ENCODE results near the gene BMP5. TPM values are rescaled to one million over a fixed set of nuclear protein-coding genes. Genes with fewer than 3 reads are reported as not detected.

Gene BMP5
- total and polyA plus RNA-seq, 2 donors (not counting 3 experiments of a cell fraction or from before 2014, with no cell fraction given) = not detected

- dilution Hi-C loops (cut with MboI; ENCODE audit: extremely low pct_ligation_motif_present, low sequenced_read_pairs) (no loop called here), intact Hi-C loops (cut with micrococcal nuclease) (no loop called here)
- DNase-seq (ENCODE audit: low read depth, low spot score) (no peak), FAIRE-seq (no peak)
- no peaks in the 10 kb centered on the region for H3K9me3 ChIP-seq (replicated peaks; ENCODE audit: control insufficient read depth, insufficient read depth, low read length)
- BruUV-seq (replicated peaks) = no TSS peak
- no peaks in the 10 kb centered on the region for H4K20me1 ChIP-seq (replicated peaks; ENCODE audit: control insufficient read depth, extremely low read depth, insufficient read depth, low read length)
- no peak for TF ChIP-seq CTCF (IDR thresholded peaks at IDR 0.05; ENCODE audit: extremely low read depth in 1 of 2, insufficient read depth in 1 of 2, low read depth in 1 of 2, low read length in 2 of 2)
- no peak for TF ChIP-seq POLR2AphosphoS5 (IDR thresholded peaks at IDR 0.05; ENCODE audit: insufficient read depth, low read depth, low read length)
- no peak for TF ChIP-seq MAX (IDR thresholded peaks at IDR 0.05; ENCODE audit: insufficient read depth, insufficient read length)
- no peak for TF ChIP-seq MYC (IDR thresholded peaks at IDR 0.05; ENCODE audit: low read depth, low read length)
- H3K9me1 ChIP-seq (replicated peaks; ENCODE audit: control insufficient read depth, extremely low read depth, insufficient read depth, low read length) = no peaks in the 10 kb centered on the region
- no peaks in the 10 kb centered on the region for H3K27me3 ChIP-seq (ENCODE audit: control insufficient read depth in 2 of 2, insufficient read depth in 2 of 2, low read length in 2 of 2)
- H3K79me2 ChIP-seq (ENCODE audit: control insufficient read depth, insufficient read depth, low read length) = no peaks in the 10 kb centered on the region
- H3K4me1 ChIP-seq (ENCODE audit: control insufficient read depth, extremely low read depth, insufficient read depth, low read length) = no peaks in the 10 kb centered on the region
- no peak overlapping the region for H3K9ac ChIP-seq (replicated peaks; ENCODE audit: extremely low read depth, insufficient read depth, low read length)
- CTCF ChIA-PET = interaction anchor here (0.8 to 1.2 kb wide), 2 partner anchors 14 to 228 kb away, joined by 3 read pairs; no protein-coding TSS in a partner anchor
- no peak overlapping the region for H3K4me3 ChIP-seq (replicated peaks in 1 of 3; ENCODE audit: insufficient read depth in 1 of 3, low read depth in 1 of 3, low read length in 3 of 3)
- H3K4me2 ChIP-seq (ENCODE audit: insufficient read depth, low read length) = no peak overlapping the region
- no peak overlapping the region for H3K27ac ChIP-seq (ENCODE audit: insufficient read depth, low read depth, low read length)
- POLR2A ChIA-PET = no interaction called here
- H3K36me3 ChIP-seq (ENCODE audit: control insufficient read depth in 2 of 2, extremely low read depth in 1 of 2, insufficient read depth in 2 of 2, low read length in 2 of 2) = no peaks in the 10 kb centered on the region
- H2AFZ ChIP-seq (ENCODE audit: low read depth, low read length) = no peak overlapping the region
Measured at GRCh38 chr6:55868176-55868575, 7.2 kb downstream of the BMP5 start.

- DNase-seq (ENCODE audit: low read depth, low spot score) (no peak), FAIRE-seq (no peak)
- Histone ChIP-seq H4K20me1 (replicated peaks; ENCODE audit: control insufficient read depth, extremely low read depth, insufficient read depth, low read length) (no peaks in the 10 kb centered on the region), H3K9me3 (replicated peaks; ENCODE audit: control insufficient read depth, insufficient read depth, low read length) (no peaks in the 10 kb centered on the region), H3K4me3 (replicated peaks in 1 of 3; ENCODE audit: insufficient read depth in 1 of 3, low read depth in 1 of 3, low read length in 3 of 3) (no peak overlapping the region), H3K79me2 (ENCODE audit: control insufficient read depth, insufficient read depth, low read length) (no peaks in the 10 kb centered on the region), H3K36me3 (ENCODE audit: control insufficient read depth in 2 of 2, extremely low read depth in 1 of 2, insufficient read depth in 2 of 2, low read length in 2 of 2) (no peaks in the 10 kb centered on the region), H3K9me1 (replicated peaks; ENCODE audit: control insufficient read depth, extremely low read depth, insufficient read depth, low read length) (no peaks in the 10 kb centered on the region), H2AFZ (ENCODE audit: low read depth, low read length) (no peak overlapping the region), H3K4me2 (ENCODE audit: insufficient read depth, low read length) (no peak overlapping the region), H3K27me3 (ENCODE audit: control insufficient read depth in 2 of 2, insufficient read depth in 2 of 2, low read length in 2 of 2) (no peaks in the 10 kb centered on the region), H3K4me1 (ENCODE audit: control insufficient read depth, extremely low read depth, insufficient read depth, low read length) (no peaks in the 10 kb centered on the region), H3K9ac (replicated peaks; ENCODE audit: extremely low read depth, insufficient read depth, low read length) (no peak overlapping the region), H3K27ac (ENCODE audit: insufficient read depth, low read depth, low read length) (no peak overlapping the region)
- dilution Hi-C loops (cut with MboI; ENCODE audit: extremely low pct_ligation_motif_present, low sequenced_read_pairs) = no loop called here
- intact Hi-C loops (cut with micrococcal nuclease) = no loop called here
- no peak for TF ChIP-seq GATA2 (IDR thresholded peaks at IDR 0.05; ENCODE audit: insufficient read depth, insufficient read length, low read depth, low read length)
- no peak for TF ChIP-seq EZH2 (IDR thresholded peaks at IDR 0.05; ENCODE audit: borderline replicate concordance, low read depth, low read length, severe bottlenecking)
- no peak for TF ChIP-seq MAX (IDR thresholded peaks at IDR 0.05; ENCODE audit: insufficient read depth, insufficient read length)
- TF ChIP-seq POLR2AphosphoS5 (IDR thresholded peaks at IDR 0.05; ENCODE audit: insufficient read depth, low read depth, low read length) = no peak
- no TSS peak for BruUV-seq (replicated peaks)
- ChIA-PET POLR2A (no interaction called here), CTCF (interaction anchor here (1.0 kb wide), 1 partner anchor 9 kb away, joined by 3 read pairs; the partner anchor contains the start of gene BMP5)
Measured at GRCh38 chr6:55866128-55866527, 9.3 kb downstream of the BMP5 start.

All from endothelial cell of umbilical vein (primary cell).